ENCODE data around the gene USP27X.
A peak's percentile ranks its signal among the peaks of the same experiment; 100 is the strongest.

The USP27X gene
- long read RNA-seq, donor 1, transcript USP27X-201 (1 exons, 2,618 nt), result major isoform, 12 of 12 reads
- long read RNA-seq, donor 1, partial matches to known transcripts, result 0 of 12 reads
- long read RNA-seq, donor 1, other reads (novel, unspliced or antisense), result 0 of 12 reads
- long read RNA-seq, donor 2, transcript USP27X-201 (1 exons, 2,618 nt), result major isoform, 7 of 7 reads
- long read RNA-seq, donor 2, partial matches to known transcripts, result 0 of 7 reads
- long read RNA-seq, donor 2, other reads (novel, unspliced or antisense), result 0 of 7 reads
- long read RNA-seq, donor 3, transcript USP27X-201 (1 exons, 2,618 nt), result major isoform, 9 of 9 reads
- long read RNA-seq, donor 3, partial matches to known transcripts, result 0 of 9 reads
- long read RNA-seq, donor 3, other reads (novel, unspliced or antisense), result 0 of 9 reads
- long read RNA-seq, donor 4, transcript USP27X-201 (1 exons, 2,618 nt), result major isoform, 17 of 17 reads
- long read RNA-seq, donor 4, partial matches to known transcripts, result 0 of 17 reads
- long read RNA-seq, donor 4, other reads (novel, unspliced or antisense), result 0 of 17 reads
- long read RNA-seq, donor 5, transcript USP27X-201 (1 exons, 2,618 nt), result major isoform, 10 of 10 reads
- long read RNA-seq, donor 5, partial matches to known transcripts, result 0 of 10 reads
- long read RNA-seq, donor 5, other reads (novel, unspliced or antisense), result 0 of 10 reads
- long read RNA-seq, donor 6, transcript USP27X-201 (1 exons, 2,618 nt), result major isoform, 13 of 13 reads
- long read RNA-seq, donor 6, partial matches to known transcripts, result 0 of 13 reads
- long read RNA-seq, donor 6, other reads (novel, unspliced or antisense), result 0 of 13 reads
- long read RNA-seq, donor 7, transcript USP27X-201 (1 exons, 2,618 nt), result major isoform, 27 of 27 reads
- long read RNA-seq, donor 7, partial matches to known transcripts, result 0 of 27 reads
- long read RNA-seq, donor 7, other reads (novel, unspliced or antisense), result 0 of 27 reads
- long read RNA-seq, donor 8, transcript USP27X-201 (1 exons, 2,618 nt), result major isoform, 11 of 11 reads
- long read RNA-seq, donor 8, partial matches to known transcripts, result 0 of 11 reads
- long read RNA-seq, donor 8, other reads (novel, unspliced or antisense), result 0 of 11 reads

DNA sequence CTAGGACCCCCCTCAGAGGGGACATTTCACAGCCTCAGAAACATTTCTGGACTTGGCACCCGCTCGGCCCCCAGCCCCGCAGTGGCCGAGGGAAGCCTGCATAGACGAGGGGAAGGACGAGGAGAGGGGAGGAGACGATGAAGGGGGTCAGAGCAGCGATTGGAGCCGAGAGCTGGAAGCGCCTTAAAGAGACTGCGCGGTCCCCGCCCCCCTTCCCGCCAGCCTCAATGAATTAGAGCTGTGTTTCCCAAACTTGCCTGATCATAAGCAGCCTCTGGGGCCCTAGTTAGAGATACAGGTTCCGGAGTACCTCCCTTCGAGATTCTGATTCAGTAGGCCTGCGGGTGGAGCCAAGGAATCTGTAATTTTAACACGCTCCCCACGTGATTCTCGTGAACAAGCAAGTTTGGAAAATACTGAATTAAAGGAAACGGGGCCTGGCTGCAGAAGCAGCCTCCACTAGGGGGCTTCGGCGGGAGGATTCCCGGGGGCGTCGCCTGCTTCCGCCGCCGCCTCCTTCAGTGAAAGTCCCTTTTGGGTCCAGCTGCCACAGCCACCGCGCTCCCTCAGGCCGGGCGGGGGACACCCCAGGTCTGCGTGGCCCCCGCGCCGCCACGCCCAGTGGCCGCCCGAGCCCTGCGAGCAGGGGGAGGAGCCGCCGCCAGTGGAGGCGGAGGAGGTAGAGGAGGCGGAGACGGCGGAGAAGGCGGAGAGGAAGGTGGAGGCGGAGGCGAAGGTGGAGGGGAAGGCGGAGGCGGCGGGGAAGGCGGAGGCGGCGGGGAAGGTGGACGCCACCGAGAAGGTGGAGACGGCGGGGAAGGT is at the start of gene USP27X:
Gene USP27X, plus strand, starts transcription at position 651 of the 822 bp plus-strand sequence. CDS start 824 bp downstream, outside the sequence.
- peak; percentile 87 for DNase-seq

DNA sequence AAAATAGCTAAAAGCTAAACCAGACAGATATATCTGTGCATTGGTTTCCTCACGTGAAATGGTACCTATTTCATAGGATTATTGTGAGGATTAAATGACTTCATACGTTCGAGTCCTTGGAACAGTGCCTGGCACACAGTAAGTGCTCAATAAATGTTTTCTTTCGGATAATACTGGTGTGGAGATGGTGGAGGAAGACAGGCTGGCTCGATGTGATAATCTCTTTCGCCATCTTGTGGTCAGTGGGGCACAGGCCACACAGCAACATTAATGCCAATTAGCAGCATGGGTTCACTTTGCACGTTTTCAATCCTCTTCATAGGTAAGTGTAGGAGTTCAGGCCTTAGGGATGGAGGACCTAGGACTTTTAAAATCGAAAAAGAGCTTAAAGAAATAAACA is 40.9 kb upstream of the USP27X start:
- no peak for DNase-seq

DNA sequence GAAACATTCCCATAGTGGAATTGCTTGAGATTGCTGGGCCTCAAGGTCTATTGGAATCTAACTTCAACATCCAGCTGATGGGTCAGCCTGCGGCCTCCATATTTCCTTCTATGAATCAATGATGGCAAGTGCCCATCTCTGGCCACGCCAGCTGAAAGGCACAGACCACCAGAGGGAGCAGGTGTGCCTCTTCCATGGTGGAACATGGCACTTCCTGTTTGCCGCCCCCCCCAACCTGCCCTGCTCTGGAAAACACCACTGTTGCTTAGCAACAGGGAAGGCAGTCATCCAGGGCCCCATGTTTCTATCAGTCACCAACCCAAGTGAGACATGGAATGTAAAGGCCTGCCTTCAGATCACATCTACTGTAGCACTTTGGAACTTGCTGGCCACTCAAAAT is 38.6 kb upstream of the USP27X start:
- peak; percentile 16 for DNase-seq

DNA sequence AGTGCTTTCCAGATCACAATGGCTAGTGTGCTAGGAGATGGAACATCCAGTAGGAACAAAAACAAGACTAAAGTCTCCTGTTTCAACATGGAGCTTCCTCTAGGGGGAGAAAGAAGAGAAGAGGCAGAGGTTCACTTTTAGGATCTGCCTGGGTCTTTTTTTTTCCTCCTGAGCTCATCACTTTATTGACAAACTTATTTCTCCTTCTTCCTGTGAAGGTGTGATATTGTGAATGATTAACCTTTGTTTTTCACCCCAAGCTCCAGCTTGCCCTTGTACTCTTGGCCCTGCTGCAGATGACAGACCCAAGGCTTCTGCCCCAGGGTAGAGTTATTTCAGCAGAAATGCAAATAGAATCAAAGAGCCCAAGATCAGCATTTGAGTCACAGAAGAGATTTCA is 36.7 kb upstream of the USP27X start:
- no peak for DNase-seq

DNA sequence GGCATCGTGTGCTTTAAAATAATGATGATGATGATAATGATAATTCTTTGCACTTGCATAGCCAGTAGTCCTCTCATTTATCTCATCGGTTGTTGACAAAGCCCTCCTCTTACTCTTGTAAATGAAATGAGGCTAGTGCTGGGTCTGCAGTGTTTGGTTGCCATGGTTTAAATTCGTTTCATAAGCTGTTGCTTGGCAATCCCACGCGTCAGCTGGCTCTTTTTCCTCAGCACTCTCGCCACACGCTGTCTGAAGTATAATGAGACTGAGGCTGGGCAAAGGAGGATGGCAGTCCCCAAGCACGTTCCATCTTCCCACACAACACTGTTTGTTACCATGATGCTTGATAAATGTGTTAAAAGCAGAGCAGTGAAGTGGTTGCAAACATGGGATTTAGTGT is 34.7 kb upstream of the USP27X start:
- no peak for DNase-seq

DNA sequence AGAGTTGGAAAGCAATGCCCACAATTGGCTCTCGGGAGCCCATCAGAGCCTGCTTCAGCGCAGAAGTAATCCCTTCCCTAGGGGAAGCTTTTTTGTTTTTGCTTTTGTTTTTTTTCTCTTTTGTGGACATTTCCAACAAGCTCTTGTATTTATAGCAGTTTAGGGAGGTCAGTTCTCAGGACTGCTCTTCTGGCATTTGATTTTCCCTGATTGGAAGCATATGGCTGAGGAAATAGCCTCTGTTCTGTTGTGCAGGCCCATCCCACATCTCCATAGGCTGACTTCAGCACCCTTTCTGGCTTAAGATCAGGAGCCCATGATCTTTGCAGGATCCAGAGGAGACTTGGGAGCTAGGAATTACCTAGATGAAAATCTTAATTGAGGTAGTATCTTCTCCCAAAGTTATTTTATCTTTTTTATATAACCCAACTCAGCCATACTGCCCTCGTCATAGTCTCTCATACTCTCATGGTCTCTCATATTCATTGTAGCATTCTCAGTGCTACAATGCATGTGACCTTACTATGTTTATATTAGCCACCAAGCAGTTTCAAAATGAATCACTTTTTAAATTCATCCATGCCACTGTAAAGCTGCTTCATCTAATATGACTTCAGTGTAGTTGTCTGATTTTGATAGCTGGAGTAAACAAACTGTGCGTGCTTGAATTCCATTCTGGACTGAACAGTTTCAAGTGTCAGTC is 33.4 kb upstream of the USP27X start:
- no peak for DNase-seq

GRCh38 chrX:49846522-49846921 is 32.8 kb upstream of the USP27X start:
- no peak for DNase-seq

DNA sequence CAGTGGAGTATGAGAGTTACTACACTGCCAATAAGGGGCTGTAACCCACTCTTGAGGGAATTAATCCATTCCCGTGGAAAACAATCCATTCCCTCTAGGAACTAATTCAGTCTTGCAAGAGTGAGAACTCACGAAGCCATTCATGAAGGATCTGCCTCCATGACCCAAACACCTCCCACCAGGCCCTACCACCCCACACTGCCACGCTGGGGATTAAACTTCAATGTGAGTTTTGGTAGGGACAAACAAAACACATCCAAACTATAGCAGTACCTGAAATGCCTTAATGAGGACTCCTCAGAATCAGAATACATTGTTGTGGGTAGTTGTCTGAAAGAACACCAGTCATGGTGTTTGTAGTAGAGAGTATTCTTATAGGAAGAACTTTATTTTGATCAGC is 31.0 kb upstream of the USP27X start:
- DNase-seq, result no peak

DNA sequence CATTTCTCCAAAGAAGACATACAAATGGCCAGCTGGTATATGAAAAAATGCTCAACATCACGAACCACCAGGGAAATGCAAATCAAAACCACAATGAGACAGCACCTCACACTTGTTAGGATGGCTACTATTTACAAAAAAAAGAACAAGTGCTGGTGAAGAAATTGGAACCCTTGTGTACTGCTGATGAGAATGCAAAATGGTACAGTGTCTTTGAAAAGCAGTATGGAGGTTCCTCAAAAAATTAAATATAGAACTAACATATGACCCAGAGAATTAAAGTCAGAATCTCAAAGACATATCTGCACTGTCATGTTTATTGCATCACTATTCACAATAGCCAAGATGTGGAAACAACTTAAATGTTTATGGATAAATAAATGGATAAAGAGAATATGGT is 29.3 kb upstream of the USP27X start:
- DNase-seq, result no peak

- no peak for DNase-seq
These were observed 25.6 kb upstream of the USP27X start for GRCh38 chrX:49853661-49854060.

DNA sequence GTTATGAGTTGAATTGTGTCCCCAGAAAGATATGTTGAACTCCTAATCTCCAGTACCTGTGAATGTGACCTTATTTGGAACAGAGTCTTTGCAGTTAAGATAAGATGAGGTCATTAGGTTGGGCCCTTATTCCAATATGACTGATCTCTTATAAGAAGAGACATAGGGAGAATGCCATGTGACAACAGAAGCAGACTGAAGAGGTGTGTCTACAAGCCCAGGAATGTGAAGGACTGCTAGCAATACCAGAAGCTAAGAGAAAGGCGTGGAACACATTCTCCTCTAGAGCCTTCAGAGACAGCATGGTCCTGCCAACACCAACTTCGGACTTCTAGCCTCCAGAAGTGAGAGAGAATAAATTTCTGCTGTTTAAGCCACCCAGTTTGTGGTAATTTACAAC is 22.5 kb upstream of the USP27X start:
- no peak for DNase-seq

DNA sequence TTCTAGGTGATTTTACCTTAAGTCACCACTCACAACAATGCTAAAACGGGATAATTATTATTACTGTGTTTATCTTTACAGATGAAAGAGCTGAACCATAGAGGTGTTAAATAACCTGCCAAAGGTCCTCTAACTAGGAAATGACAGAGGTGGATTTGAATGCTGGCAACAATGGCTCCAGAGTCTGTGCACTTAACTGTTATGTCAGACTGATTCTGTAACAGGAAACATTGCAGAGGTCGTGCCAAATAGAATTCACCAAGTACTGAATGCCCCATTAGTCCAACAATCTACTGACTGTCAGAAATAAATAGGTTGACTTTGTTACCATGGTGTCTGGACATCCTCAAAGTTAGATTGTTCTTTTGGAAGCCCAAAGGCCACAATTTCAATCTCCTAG is 20.9 kb upstream of the USP27X start:
- no peak for DNase-seq

GRCh38 chrX:49859491-49859890 is 19.8 kb upstream of the USP27X start:
- DNase-seq, result no peak

- no peak for DNase-seq
These were observed 18.3 kb upstream of the USP27X start for GRCh38 chrX:49860867-49861535.

- no peak for DNase-seq
These were observed 17.2 kb upstream of the USP27X start for GRCh38 chrX:49862093-49862492.

DNA sequence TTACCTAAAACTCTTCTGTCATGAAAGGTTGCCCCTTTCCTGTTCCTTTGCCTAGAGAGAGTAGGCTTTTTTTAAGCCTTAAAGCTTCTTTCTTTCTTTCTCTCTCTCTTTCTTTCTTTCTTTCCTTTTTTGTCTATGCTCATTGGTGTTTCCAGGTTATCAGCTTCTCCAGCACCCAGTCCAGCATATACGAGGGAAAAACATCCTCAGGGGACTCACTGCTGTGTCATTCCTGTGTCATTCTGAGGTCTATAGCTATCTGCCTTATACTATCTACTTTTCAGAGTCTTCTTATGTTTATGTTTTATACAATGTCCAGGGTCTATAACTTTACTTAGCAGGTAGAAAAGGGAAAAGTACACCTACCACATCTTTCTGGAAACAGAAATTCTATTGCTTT is 10.5 kb upstream of the USP27X start:
- no peak for DNase-seq

DNA sequence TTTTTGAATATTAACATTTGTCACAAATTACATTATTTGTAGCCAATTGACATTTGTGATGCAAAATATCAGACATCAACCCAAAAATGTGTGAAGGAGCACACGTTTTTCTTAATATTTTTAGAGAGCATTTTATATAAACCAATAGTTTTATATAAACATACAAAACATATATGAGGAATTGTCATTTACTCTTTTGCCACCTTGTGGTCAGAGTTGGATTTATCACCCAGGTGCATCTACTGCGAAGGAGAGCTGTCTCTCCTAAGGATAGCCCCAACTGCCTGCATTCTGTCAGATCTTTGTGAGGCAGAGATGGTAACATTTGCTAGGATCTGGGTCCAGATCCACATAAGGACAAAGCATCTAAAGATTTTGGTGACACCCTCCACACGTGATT is 2.5 kb upstream of the USP27X start:
- no peak for DNase-seq

DNA sequence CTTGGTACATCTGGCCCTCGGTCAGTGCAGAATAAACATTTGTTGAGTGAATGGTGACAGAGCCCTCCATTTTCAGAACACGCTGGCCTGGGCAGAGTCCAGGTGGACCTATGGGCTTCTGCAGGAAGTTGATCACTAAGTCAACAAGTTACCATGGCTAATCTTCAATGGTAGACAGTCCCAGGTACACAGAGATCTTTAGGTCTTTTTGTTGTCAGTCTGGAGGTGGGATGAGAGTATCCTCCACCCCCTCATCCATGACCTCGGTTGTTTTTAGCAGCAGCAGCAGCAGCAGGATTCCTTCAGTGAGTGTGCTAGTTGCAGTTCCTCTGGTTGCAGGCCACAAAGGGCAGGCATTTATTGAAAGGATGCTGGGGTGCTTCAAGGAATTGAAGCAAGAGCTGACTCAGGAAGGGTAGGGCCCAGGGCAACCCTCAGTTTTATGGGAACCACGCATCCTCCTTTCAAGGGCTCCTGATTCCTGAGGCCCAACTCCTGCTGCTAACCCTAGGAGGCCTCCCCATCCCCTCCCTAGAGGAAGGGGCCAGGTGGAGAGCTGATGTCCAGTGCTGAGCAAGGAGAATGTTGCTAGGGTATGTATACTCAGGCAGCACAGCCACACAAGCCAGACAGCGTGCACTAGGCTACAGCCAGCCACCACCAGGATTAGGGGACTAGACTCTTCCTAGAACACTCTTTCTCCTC is 1.7 kb upstream of the USP27X start:
- no peak for DNase-seq

DNA sequence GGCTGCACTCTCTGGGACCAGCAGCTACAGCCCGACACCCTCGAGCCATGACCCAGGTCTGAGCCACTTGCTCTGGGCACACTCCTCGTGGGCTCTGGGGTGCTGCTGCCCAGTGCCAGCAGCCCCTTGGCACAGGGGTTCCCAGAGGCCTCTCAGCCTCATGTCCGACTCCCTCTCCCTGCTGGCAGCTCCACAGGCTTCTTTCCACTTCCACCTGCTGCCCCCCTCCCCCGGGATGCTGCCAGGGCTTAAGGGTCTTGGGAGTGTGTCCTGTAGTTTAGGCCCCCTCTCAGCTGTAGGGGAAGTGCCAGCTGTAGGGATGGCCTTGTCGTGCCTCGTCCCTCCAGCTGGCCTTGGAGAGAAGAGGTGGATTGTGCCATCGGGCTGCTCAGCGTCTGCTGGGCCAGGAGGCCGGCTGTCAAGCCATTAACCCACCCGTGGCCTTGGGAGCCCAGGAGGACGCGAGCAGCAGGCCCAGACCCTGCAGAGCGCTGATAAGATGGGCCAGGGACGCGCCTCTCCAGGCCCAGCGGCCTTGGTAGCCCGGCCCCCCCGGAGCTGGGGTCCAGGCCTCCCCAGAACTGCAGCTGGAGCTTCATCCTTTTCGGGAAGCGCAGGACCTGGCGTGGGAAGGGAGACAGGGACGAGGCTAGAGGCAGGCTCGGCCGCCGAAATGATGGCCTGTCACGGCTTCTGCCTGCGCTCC is 1.0 kb upstream of the USP27X start:
- DNase-seq, result peak; percentile 72
